GM20000 (cell line): ENCODE measurements around the gene IL31RA.

ENCODE experiments used
- DNase-seq: peaks from one replicate; pipeline ENCODE4 v3.0.0; 2012; ENCODE audit warnings: low spot score
- CTCF ChIP-seq: IDR thresholded peaks from 2 replicates; pipeline ENCODE4 v1.5.1; 2012; ENCODE audit warnings: mild to moderate bottlenecking, control low read depth; ENCODE audit errors: extremely low read depth, missing control alignments

IL31RA gene

GRCh38 chr5:55900068-55900467, 48.9 kb downstream of the IL31RA start:
- DNase-seq = no peak
- TF ChIP-seq CTCF = no peak

DNA sequence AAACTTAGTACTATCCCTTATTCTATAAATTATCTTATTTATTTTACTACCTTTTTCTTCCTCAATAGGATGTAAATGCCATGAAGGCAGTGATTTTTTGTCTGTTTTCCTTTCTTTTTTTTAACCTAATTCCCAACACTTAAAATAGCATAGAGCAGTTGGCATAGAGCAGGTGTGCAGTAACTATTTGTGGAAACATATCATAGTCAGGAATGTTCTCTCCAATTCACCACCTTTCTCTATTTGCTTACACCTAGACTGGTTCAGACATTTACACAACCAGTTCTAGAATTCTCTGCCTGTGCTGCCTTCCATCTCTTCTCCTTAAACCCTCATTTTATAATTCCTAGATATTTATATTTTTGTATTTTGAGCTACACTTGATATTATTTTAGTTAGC, 49.6 kb downstream of the IL31RA start:
- DNase-seq = no peak
- TF ChIP-seq CTCF = no peak

DNA sequence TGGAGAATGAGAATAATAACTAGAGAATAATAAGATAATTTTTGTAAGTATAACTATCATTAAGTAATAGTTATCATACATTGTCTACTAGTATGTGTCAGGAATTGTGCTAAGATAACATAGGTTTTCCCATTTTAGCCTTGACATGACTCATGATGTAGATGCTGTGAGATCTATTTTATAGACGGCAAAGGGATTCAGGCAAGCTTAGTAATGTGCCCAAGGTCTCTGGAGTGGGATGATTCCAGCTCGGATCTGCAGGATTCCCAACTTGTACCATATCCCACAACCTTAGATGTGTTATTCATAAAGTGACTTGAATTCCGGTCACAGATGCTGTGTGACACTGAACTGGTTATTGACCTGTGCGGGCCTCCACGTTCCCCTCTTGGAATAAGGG, 51.5 kb downstream of the IL31RA start:
- no peak for TF ChIP-seq CTCF

DNA sequence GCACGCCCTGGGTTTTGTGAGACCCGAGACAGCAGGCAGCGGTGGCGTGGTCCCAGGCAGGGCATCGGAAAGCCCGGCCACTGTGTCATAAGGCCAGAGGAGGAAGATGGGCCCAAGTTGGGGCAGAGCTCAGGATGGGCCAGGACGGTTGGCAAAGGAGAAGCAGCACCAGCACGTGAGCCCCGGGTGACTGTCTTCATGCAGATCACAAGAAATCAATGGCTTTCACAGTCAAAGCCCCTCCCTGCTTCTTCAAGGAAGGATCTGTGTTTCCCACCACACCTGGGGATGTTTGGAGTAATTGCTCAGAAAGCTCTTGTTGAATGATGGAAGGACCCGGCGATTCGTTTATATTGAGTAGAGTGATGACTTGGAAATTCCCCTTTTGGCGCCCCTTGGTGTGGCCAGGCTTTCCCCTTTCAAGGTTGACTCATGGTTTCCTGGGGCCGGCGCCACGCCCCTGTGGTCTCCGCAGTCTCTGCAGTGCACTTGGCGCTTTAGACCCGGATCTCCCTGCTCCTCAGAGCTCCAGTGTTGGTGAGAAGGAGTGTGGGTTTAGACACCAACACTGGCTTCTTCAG, 52.1 kb downstream of the IL31RA start:
- TF ChIP-seq CTCF = no peak
- DNase-seq = peak; percentile 79

More for the DNA sequence above, 51.5 kb downstream of the IL31RA start:
- DNase-seq = no peak

DNA sequence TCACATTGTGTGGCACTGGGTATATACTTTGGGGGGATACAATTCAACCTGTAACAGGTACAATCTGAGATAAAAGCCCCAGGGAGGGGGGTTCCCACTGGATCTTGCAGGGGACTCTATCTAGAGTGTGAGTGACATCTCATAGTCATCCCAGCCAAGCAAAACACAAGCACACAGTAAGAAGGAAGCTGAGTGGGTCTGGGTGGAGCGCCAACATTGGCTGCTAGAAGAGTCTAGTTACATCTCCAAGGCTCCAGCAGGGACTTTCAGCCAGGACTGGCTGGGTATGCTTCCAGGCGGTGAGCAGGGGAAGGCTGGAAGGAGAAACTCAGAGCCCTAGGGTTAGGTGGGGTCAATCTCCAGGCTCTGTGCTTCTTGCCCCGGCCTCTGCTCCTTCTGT, 53.0 kb downstream of the IL31RA start:
- no peak for TF ChIP-seq CTCF
- DNase-seq = no peak

- DNase-seq = no peak
- no peak for TF ChIP-seq CTCF
These were observed 54.1 kb downstream of the IL31RA start for GRCh38 chr5:55905251-55905650.

- DNase-seq = no peak
- no peak for TF ChIP-seq CTCF
These were observed 56.8 kb downstream of the IL31RA start for GRCh38 chr5:55907927-55908326.

DNA sequence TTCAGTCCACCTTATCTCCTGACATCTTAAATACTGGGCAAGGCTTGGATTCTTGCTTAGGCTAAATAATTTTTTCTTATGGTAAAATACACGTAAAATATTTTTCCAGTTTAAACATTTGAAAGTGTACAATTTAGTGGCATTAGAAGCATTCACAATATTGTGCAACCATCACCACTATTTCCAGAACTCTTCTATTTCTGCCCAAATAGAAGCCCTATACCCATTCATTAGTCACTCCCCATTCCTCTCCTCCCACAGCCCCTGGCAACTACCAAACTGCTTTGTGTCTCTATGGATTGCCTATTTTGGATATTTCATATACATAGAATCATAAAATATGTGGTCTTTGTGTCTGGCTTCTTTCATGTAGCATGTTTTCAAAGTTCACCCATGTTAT, 57.6 kb downstream of the IL31RA start:
- no peak for DNase-seq
- TF ChIP-seq CTCF = no peak
